SKM-1 treated with dmso at 0.1 percent for 144 hours (cell line): ENCODE measurements around the gene GLB1L.
A peak's percentile ranks its signal among the peaks of the same experiment; 100 is the strongest.

ENCODE experiments used
- DNase-seq: peaks from one replicate; lab custom pipeline; 2025; ENCODE audit not compliant: unreplicated experiment; lab: John Stamatoyannopoulos, UW

GLB1L gene

DNA sequence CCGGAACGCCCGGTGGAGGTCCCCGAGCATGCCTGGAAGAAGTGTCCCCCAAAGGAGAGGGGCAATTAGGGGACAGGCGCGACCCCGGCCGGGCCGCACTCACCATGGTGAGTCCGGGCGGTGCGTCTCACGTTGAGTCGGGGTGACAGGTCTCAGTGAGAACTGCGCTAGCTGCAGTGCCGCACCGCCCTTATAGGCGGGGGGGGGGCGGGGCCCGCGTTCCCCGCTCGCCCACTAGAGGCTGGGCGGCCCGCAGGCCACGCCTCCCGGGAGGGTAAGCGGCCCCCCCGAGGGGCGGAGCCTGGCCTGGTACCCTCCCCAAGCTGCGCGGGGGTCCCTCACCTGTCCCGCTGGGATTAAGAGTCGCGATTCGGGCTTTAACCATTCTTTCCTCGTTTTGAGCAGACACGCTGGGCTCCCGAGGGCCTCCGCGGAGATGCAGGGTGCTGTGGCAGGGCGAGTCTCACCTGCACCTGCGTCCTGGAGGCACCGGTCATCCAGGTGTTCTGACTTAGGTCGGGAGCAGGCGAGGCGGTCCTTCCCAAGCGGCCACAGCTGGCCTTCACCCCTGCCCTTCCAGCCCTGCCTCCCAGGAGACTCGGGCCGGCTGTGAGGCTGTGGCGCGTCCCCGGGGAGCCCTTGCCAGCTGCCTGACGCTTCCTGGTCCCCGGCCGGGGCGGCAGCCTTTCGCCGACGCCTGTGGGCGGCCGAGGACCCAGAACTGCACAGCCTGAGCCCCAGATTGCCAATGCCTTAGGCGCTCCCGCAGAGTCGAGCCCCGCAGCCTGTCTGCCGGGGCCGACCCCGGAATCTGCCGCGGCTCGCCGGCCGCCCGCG is 8.7 kb upstream of the GLB1L start, which contains the start of gene TUBA4A:
TUBA4A (minus strand) TSS at position 166 of the 837 bp plus-strand sequence; CDS start at position 106, 60 bp downstream.
- peak; percentile 64 for DNase-seq

DNA sequence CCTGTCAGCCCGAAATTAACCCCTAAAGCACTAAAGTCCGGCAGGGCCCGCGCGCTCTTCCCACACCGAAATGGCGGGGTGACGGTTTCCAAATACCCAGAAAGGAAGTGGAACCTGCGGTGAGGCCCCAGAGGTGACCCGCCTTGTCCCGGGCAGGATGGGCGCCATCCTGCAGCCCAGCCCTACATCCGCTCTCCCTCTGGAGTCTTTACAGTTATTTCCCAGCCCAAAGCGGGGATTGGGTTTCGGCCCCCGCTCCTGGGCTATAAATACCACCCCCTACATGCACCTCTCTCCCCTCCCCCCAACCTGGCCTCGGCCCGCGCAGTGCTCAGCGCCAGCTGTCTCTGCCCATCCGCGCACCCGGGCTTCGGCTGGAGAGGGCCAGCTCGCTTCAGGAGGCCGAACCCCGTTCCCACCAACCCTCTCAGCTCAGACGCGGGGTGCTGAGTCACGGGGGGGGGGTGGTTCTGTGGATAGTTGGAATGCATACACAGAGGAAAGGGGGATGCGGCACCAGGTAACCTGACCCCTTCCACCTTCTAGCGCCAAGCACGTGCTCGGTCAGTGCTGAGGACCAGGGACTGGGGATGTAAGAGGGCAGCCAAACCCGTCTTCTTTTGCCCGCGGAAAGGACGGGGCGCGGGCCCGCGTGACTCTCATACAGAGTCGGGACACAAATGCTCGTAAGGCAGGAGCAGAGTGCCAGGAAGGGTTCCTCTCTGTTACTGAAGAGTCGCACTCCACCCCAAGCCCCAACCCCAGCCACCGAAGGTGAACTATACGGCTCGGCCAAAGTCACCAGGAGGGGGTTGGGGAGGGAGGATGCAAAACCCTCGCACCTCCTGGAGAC is 7.9 kb upstream of the GLB1L start, which contains the start of gene TUBA4B:
TUBA4B (plus strand) TSS at position 344 of the 853 bp plus-strand sequence; CDS start at position 509, 165 bp downstream.
- DNase-seq, result peak; percentile 58

DNA sequence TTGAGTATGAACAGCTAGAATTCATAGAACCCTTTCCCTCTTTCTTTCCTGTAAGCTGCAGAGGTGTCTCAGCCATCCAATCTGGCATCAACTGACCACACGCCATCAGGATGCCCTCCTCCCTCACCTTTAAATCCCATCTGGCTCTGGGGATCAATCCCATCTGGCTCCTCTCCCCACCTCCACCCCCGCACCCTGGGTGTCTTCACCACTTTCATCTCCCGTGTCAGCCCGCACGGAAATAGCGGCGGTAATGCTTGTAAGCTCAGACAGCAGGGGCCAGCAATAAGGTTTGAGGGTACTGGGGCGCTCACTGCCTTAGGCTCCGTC is 7.3 kb upstream of the GLB1L start:
- DNase-seq, result no peak

DNA sequence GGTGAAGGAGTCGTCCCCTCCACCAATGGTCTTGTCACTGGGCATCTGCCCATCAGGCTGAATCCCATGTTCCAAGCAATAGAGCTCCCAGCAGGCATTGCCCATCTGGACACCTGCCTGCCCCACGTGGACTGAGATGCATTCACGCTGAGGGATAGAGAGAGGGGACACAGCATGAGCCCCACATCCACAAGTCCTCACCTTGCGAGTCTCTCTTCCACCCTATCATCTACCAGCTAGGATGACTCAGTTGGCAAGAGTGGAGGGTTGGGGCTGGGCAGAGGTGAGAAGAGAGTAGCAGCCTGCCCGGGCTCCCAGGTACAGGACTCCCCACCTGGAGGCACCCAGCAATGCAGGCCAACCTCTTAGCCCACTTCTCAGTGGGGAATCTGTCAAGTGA is 6.8 kb upstream of the GLB1L start:
- no peak for DNase-seq

DNA sequence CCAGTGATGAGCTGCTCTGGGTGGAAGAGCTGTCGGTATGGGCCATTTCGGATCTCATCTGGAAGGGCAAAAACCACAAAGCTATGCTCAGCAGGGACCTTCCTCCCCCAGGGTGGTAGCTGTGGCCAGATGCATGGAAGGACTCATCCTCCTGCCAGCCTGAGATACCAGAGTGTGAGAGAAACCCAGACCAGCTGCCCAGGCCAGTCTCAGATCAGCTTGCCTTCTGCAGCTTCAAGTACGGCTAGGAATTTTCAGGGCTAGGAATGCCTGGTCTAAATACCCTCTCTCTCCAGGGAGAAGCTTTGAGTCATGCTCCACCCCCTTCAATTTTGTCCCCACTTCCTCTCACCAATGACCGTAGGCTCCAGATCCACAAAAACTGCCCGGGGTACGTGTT is 6.4 kb upstream of the GLB1L start:
- no peak for DNase-seq

DNA sequence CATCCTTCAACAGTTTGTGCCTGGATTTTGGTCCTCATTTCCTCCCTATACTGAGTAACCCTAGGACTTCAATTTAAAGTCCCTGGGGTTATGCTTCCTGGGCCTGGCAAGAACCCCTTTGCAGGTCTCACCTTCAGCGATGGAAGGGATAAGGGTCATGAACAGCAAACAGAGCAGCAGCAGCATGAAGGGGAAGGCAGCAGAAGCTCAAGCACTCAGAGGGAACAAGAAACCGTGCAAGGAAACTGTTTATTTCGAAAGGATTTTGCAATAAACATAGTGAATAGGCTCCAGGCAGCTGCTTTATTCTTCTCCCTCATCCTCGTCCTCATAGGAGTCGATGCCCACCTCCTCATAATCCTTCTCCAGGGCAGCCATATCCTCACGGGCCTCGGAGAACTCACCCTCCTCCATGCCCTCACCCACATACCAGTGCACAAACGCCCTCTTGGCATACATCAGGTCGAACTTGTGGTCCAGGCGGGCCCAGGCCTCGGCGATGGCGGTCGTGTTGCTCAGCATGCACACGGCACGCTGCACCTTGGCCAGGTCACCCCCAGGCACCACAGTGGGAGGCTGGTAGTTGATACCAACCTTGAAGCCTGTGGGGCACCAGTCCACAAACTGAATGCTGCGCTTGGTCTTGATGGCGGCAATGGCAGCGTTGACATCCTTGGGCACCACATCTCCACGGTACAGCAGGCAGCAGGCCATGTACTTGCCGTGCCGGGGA is 5.0 kb upstream of the GLB1L start:
- no peak for DNase-seq

DNA sequence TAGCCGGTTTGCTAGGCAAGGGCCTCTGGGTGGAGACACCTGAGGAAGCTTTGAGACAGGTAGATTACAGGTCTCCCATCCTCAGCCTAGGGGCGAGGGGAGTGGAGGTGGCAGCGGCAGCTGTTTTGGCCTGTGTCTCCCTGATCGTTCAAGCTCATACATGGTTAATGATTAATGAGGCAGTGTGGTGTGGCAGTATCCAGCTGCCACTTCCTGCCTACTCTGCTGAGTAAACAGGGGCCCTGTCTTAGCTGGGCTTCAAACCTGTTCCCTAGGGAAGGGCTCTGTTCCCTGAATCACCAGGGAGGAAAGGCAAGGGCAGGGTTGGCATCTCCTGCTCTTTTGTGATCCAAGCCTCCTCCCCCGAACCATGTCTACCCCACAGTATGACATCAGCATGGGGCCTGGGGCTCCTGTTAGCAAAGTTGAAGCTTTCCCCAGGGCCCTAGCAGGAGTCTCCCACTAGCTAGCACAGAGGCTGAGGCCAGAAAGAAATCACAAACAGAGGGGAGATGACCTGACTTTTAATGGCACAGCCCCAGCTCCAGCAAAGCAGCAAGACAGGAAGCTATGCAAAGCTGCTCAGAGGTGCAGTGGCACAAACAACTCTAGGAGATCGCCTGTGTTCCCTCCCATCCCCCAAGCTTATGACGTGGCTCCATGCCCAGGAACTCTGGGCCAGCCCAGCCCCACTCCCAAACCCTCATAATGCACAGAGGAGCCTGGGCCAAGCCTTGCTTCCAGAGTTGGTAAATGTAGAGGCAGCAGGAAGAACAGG is 4.1 kb upstream of the GLB1L start:
- DNase-seq, result peak; percentile 14

DNA sequence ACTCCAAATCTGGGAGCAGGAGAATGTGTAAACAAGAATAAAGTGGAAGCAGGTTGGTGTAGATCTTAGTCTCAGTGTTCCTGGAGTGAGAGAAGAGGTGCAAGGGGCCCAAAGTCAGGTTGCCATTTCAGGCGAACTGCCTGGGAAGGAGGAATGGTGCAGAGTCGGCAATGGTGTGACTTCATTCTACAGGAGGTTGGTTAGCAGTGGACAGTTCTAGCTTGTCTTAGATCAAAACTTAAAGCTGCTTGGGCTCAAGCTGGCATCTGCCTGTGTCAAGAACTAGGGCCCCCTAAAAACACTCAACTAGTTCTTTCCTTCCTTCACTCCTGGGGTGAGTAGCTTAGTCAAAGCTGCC is 3.6 kb upstream of the GLB1L start:
- no peak for DNase-seq

DNA sequence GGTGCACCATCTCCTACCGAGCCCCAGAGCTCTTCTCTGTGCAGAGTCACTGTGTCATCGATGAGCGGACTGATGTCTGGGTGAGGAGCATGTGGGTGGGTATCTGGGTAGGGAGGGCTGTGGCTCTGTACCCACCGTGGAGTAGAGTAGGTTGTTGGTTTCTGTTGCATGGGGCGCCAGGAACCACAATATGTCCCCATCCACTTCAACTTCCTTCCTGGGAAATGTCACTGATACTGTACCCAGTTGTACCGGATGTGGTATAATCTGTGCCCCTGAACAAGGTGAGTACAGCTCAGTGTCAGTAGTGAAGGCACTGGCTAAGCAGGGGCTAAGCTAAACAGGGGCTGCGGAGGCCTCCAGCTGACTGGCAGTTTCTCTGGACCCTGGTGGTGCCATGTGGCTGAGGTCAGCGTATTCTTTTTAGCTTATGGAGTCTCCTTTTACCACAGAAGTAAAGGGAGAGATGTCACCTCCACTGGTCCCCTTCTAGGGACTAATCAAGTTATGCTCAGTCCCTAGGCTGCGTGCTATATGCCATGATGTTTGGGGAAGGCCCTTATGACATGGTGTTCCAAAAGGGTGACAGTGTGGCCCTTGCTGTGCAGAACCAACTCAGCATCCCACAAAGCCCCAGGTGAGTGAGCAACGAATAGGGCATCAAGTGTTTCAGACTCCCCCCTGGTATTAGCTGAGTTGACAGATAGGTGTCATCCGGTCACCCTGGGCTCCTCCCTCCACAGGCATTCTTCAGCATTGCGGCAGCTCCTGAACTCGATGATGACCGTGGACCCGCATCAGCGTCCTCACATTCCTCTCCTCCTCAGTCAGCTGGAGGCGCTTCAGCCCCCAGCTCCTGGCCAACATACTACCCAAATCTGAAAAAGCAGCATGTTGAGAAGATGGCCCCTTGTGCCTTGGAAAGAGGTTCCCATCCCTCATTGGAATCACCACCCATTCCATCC is 2.7 kb upstream of the GLB1L start:
- DNase-seq, result no peak

DNA sequence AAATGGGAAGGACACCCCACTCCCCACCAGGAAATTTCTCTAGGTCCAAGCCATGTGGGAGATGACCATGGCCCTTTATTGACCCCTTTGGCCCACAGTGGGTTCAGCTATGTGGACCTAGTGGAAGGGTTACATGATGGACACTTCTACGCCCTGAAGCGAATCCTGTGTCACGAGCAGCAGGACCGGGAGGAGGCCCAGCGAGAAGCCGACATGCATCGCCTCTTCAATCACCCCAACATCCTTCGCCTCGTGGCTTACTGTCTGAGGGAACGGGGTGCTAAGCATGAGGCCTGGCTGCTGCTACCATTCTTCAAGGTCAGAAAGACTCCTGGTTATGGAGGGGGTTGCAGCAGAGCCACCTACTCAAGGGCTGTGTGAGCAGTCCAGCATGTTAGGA is 1.3 kb upstream of the GLB1L start:
- no peak for DNase-seq

DNA sequence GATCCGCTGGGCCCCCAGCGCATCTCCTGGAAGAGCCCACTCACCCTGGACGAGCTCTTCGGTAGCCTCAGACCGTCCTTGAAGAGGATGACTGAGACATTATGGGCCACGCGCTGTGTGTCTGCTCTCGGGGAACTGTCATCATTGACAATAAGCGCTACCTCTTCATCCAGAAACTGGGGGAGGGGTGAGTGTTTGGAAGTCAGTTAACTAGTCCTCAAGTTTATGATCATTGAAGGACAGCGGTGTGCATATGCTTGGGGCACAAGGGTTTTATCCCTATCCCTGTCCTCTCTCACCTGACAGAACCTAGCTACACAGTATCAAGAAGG is 621 bp upstream of the GLB1L start:
- no peak for DNase-seq

DNA sequence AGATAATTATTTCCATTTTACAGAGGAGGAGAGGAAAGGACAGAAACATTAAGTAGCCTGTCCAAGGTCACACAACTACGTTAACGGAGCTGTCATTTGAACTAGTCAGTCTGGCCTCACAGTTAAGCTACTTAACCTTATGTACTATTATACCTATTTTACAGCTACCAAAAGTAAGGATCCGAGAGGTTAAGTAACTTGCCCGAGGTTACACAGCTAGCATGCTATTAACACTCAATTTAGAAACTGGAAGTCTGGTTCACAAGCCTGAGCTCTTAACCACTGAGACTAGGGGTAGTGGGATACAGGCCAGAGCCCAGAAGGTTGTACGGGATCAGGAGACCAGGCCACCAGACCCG is 476 bp downstream of the GLB1L start:
- no peak for DNase-seq

DNA sequence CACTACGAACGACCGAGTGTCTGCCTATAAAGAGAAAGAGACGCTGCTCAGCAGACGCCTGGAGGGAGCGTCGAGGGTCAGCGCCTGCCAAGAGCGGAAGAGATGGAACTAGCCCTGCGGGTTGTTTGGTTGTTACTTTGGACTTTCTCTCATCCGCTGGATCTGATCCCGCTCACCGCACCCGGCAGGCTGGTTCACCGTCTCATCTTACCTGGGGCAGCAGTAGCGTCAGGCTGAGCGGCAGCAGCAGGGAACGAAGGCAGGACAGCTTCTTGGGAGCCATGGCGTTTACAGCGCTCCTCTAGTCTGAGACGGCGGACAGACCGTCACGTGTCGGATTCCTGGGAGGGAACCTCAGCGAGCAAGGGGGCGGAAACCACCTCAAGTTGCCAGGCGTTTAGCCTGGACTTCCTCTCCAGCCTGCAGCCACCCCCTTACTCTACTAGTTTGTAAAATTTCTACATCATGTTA is 1.9 kb downstream of the GLB1L start:
- DNase-seq, result no peak

DNA sequence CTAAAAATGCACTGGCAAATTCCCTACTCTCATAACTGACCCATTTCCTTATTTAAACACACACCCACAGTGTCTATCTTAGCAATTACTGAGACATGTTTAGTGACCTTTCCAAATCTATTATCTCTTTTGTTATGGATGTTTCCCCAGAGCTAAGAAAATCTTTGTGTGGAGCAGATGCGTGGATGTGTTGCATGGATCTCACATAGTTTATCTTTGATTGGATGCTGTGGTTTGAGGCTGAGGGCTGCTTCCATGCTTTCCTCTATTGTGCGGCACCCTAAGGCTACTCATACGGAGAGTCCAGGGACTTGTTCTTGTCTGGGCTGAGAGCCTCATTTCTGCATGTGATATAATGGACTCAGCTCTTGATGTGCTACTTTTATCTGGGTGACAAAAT is 10.9 kb downstream of the GLB1L start:
- no peak for DNase-seq

DNA sequence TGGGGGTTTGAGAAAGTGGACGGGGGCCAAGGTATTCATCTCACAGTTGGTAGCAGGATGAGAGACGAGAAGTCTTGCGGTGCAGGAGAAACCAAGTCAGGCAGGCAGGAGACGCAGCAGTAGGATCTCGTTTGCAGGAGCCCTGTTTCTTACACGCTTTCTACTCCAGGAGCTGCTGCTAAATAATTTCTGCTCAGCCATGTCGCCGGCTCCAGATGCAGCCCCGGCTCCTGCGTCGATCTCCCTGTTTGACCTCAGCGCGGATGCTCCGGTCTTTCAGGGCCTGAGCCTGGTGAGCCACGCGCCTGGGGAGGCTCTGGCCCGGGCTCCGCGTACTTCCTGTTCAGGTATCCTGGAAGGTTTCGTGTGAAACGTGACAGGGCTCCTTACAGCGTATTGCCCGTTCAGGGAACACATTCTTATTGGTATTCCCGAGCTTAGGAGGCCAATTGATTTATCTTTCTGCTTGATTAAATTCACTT is 15.1 kb downstream of the GLB1L start:
- DNase-seq, result peak; percentile 29

DNA sequence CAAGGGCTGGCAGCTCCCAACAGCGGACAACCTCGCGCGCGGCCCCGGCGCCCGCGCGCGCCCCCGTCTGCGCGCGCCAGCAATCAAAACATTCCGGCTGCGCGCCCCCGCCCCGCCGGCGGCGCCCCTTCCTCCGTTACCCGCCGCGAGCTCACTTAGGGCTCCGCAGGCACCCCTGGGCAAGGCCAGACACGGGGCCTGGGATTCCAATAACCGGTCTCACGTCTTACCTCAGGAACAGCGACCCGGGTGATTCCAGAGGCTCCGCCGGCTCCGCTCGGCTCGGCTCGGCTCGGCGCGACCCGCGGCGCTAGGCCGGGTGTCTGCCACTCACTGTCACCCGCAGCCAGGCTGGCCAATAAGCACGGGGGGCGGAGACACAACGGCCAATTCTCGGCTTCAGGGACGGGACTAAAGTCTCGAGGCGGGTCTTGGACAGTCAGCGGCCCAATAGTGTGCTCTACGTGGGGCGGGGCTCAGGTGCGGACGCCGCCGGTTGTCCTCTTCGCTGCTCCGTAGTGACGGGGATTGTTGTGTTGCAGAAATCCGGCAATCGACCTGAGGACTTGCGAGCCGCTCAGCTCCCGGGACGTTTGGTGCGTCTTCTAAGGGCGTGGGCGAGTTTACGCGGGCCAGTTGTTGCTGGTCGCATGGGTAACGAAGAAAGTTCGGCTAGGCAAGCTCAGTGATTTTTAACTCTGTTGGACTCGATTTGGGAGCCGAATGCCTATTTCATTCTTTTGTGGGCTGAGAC is 15.8 kb downstream of the GLB1L start, which contains the start of the genes ANKZF1 and ATG9A:
ANKZF1 (plus strand) TSS at position 502 of the 754 bp plus-strand sequence. CDS start 452 bp downstream, outside the sequence.
ATG9A (minus strand) TSS at position 332 of the 754 bp plus-strand sequence. CDS start 1,612 bp downstream, outside the sequence.
- DNase-seq, result peak; percentile 99

DNA sequence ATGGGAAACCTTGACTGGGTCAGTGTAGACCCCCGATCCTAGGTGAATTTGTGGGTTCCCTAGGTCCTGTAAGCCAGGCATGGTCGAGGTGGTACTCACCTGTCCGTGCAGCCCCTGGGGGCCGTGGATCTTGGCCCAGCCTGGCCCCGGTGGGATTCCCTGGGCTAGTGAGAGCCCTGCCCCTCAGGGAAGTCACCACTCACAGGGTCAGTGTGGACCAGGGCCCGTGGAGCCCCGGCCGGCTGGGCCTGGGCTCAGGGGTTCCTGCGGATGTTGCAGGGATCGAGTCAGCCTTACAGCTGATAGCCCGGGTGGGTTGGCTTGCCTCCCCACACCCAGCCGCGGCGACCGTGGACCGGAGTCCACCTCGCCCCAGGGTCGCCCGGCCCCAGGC is 16.3 kb downstream of the GLB1L start:
- DNase-seq, result no peak
